Ovary (tissue), 3 donors: Measurements from ENCODE around the gene DUOX1.

ENCODE experiments used
- CTCF ChIP-seq, 3 donors: fragments of 450-650 bp in 2 of 3; fragments of 200-600 bp in 1 of 3; IDR thresholded peaks; one replicate each; pipeline versions ENCODE4 v1.5.1 to v1.8.0; 2016 to 2022; ENCODE audit warnings: antibody characterized with exemption in 3 of 3, mild to moderate bottlenecking in 1 of 3
- EP300 ChIP-seq: sonication (generic); formaldehyde crosslinking; IDR thresholded peaks from one replicate; pipeline ENCODE4 v1.6.1; 2017; ENCODE audit warnings: antibody characterized with exemption
- donor health status: DM: no; HTN: no; CAD: no.

DNA sequence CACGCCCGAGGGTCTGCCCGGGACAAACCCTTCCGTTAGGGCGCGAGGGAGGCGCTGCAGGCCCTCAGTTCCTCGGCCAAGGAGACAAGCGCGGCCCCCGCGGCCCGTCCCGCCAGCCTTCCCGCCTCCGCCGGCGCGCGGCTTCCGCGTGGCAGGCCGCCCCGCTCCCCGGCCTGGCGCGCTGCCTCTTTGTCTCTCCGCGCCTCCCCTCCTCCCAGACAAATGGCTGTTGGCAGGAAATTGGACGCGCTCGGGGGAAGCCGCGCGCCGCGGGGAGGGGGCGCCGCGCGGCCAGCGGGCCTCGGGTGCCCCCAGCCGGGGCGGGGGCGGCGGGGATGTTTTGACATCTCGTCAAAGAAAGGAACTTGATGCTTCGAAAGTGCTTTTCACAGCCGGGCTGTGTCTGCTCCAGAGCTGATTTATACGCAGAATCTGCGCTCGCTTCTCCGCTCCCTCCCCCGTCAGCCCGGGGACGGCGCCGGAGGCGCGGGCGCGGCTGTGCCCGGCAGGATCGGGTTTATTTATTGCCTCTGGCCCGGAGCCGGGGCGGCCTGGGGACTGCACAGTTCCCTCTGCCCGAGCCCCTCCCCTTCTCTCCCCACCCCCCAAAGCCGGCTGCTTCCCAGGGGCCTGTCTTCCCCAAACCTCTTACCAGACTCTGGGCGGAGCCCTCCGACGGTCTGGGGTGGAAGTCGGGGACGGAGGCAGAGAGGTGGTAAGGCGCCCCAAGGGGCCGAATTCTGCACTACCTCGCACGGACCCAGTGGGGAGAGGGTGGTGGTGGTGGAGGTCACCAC, 37.2 kb downstream of the DUOX1 start:
- TF ChIP-seq CTCF (IDR thresholded peaks at IDR 0.05) (peak; percentile 56 to 71 (median 68)), EP300 (no peak)
